Activated CD4-positive, alpha-beta T cell treated with anti-CD3 and anti-CD28 coated beads for 36 hours (primary cell): ENCODE data around the gene CNOT6L. TPM values are rescaled to one million over a fixed set of nuclear protein-coding genes. Genes with fewer than 3 reads are reported as not detected.

Source experiments
- ATAC-seq: fragments of 200-7000 bp; cut with Tn5 transposase; one replicate; pipeline ENCODE4 v1.10.0; 2021; ENCODE audit warnings: mild to moderate bottlenecking, moderate library complexity
- CTCF ChIA-PET: fragments of 350-600 bp; sonication (Branson Sonifier 250); formaldehyde crosslinking; loops from one replicate; lab custom pipeline; 2021; ENCODE audit warnings: antibody characterized with exemption; lab: Charles Lee
- POLR2A ChIA-PET: fragments of 350-600 bp; sonication (Branson Sonifier 250); formaldehyde crosslinking; loops from one replicate; lab custom pipeline; 2021; ENCODE audit warnings: antibody characterized with exemption, inconsistent platforms; lab: Charles Lee
- DNase-seq: peaks from one replicate; pipeline ENCODE4 v3.0.0-alpha.2; 2020
- H3K27ac Mint-ChIP-seq: one replicate; pipeline ENCODE4 v1.8.0; 2021; ENCODE audit warnings: mixed read lengths
- H3K27me3 Mint-ChIP-seq: one replicate; pipeline ENCODE4 v1.8.0; 2021; ENCODE audit warnings: mixed read lengths
- H3K36me3 Mint-ChIP-seq: one replicate; pipeline ENCODE4 v1.8.0; 2021; ENCODE audit warnings: low read depth, mixed read lengths
- H3K4me1 Mint-ChIP-seq: one replicate; pipeline ENCODE4 v1.8.0; 2021; ENCODE audit warnings: mixed read lengths
- H3K4me3 Mint-ChIP-seq: one replicate; pipeline ENCODE4 v1.8.0; 2021; ENCODE audit warnings: mild to moderate bottlenecking, moderate library complexity, mixed read lengths
- H3K9me3 Mint-ChIP-seq: one replicate; pipeline ENCODE4 v1.8.0; 2021; ENCODE audit warnings: low read depth, mixed read lengths
- intact Hi-C, 2 experiments: fragments of 100-400 bp; cut with DNase I in 1 of 2; cut with micrococcal nuclease in 1 of 2; formaldehyde crosslinking; loops; one replicate each; pipeline versions ENCODE4 v1.14.2 to v1.15.1; 2022 to 2024; cut with DNase I, micrococcal nuclease
- total RNA-seq, 2 experiments: library from RNA; stranded (reverse); gene quantifications; one replicate each; pipeline ENCODE4 v1.2.3, GENCODE V29; 2021

The CNOT6L gene
- total RNA-seq, 2 experiments from 2014 or later = 111 to 122 TPM

DNA sequence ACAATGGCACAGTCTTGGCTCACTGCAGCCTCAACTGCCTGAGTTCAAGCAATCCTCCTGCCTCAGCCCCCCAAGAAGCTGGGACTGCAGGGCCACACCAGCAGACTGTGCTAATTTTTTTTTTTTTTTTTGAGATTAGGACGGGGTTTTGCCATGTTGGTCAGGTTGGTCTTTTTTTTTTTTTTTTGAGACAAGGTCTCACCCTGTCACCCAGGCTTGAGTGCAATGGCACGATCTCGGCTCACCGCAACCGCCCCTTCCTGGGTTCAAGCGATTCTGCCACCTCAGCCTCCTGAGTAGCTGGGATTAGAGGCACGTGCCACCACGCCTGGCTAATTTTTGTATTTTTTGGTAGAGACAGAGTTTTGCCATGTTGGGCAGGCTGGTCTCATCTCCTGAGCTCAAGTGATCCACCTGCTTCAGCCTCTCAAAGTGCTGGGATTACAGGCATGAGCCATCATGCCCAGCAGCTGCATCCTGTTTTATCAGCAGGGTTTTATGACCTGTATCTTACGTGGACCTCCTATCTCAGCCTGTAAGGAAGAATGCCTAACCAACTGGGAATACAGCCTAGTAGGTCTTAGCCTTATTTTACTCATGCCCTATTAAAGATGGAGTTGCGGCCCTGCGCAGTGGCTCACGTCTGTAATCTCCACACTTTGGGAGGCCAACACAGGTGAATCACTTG, 30.3 kb upstream of the CNOT6L start:
- POLR2A ChIA-PET = no interaction called here
- Mint-ChIP-seq H3K9me3 (no peaks in the 10 kb centered on the region), H3K36me3 (no peaks in the 10 kb centered on the region), H3K27me3 (no peaks in the 10 kb centered on the region), H3K27ac (no peak overlapping the region), H3K4me1 (peaks cover 40% of the 10 kb centered on the region), H3K4me3 (no peak overlapping the region)
- intact Hi-C loops = no loop called here
- CTCF ChIA-PET = interaction anchor here (0.6 kb wide), 1 partner anchor 17 kb away, joined by 3 read pairs; no protein-coding TSS in a partner anchor
- ATAC-seq (no peak), DNase-seq (no peak)

DNA sequence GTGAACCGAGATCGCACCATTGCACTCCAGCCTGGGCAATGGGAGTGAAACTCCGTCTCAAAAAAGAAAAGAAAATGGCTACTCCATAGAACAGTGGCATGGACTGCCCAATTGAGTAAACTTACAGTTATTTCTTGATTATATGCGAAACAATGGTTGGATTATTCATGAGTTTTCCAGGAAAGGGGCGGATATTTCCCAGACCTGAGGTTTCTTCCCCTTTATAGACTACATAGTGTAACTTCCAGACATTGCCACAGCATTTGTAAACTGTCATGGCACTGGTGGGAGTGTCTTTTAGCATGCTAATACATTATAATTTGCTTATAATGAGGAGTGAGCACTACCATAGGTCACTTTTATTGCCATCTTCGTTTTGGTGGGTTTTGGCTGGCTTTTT, 29.3 kb upstream of the CNOT6L start:
- H3K9me3 Mint-ChIP-seq = no peaks in the 10 kb centered on the region
- H3K4me1 Mint-ChIP-seq = peaks cover 40% of the 10 kb centered on the region
- no peak overlapping the region for H3K4me3 Mint-ChIP-seq
- no peaks in the 10 kb centered on the region for H3K27me3 Mint-ChIP-seq
- no peaks in the 10 kb centered on the region for H3K36me3 Mint-ChIP-seq
- H3K27ac Mint-ChIP-seq = no peak overlapping the region
- no peak for ATAC-seq
- POLR2A ChIA-PET = no interaction called here
- DNase-seq = no peak
- CTCF ChIA-PET = interaction anchor here (0.6 kb wide), 1 partner anchor 17 kb away, joined by 3 read pairs; no protein-coding TSS in a partner anchor
- intact Hi-C loops = no loop called here

DNA sequence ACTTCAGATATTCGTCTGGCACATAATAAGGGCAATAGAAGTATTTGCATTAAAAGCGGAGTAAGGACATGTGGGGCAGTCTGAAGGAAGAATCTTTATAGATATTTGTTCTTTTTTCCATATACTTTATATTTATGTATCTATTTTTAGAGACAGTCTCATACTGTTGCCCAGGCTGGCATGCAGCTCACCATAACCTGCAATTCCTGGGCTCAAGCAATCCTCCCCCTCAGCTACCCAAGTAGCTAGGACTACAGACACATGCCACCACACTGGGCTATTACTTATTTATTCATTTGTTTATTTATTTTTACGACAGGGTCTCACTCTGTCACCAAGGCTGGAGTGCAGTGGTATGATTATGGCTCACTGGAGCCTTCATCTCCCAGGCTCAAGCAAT, 26.8 kb upstream of the CNOT6L start:
- H3K4me3 Mint-ChIP-seq = no peak overlapping the region
- POLR2A ChIA-PET = interaction anchor here (0.6 to 1.8 kb wide), 3 partner anchors 16 to 26 kb away, joined by 4 to 5 read pairs (median 4); partner anchors contain the start of gene MRPL1
- intact Hi-C loops = loop anchor here in 1 of 2 experiments (1.0 kb wide), 1 partner anchor 15 kb away; no protein-coding TSS in a partner anchor

DNA sequence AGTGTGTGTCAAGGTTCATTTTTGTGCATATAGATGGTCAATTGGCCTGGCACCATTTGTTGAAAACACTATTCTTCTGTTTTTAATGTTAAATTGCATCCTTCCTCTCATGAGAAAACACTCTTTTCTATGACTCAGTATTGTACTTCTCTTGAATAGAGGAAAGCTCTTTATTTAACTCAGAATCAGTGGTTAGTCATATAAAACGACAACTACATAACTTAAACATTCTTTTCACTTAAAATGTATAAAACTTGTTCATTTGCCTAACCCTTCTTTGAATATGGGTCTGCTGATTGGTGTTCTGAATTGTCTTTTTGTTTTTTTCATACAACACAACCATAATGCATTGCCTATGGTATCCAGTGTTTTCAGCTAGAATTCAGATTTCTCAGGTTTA, 26.2 kb upstream of the CNOT6L start:
- POLR2A ChIA-PET = interaction anchor here (0.6 to 1.8 kb wide), 3 partner anchors 17 to 146 kb away, joined by 3 to 4 read pairs (median 4); partner anchors contain the start of gene MRPL1

More for the DNA sequence above, 26.8 kb upstream of the CNOT6L start:
- CTCF ChIA-PET = interaction anchor here (0.7 to 0.9 kb wide), 2 partner anchors 10 to 20 kb away, joined by 3 to 4 read pairs; no protein-coding TSS in a partner anchor
- peaks cover 25% of the 10 kb centered on the region for H3K4me1 Mint-ChIP-seq
- DNase-seq (no peak), ATAC-seq (no peak)
- no peaks in the 10 kb centered on the region for H3K27me3 Mint-ChIP-seq
- no peaks in the 10 kb centered on the region for H3K9me3 Mint-ChIP-seq
- H3K36me3 Mint-ChIP-seq = no peaks in the 10 kb centered on the region
- H3K27ac Mint-ChIP-seq = peak overlapping the region; percentile 87

DNA sequence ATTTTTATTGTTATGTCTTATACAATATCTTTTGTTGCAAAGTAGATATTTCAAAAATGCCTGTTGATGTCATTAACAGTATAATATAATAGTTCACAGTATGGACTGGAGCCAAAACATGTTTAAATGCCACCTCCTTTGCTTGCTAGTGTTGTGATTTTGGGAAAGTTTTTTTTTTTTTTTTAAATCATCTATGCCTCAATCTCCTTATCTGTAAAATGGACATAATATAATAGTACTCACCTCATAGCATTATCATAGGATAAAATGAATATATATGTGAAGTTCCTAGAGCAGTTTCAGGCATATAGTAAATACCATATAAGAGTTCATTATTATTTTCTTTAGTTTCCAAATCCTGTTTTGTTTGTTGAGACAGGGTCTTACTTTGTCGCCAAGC, 25.2 kb upstream of the CNOT6L start:
- ChIA-PET POLR2A (no interaction called here), CTCF (interaction anchor here (0.6 to 1.3 kb wide), 3 partner anchors 18 to 706 kb away, joined by 4 to 5 read pairs (median 4); partner anchors contain the start of gene MRPL1)
- H3K27ac Mint-ChIP-seq = no peak overlapping the region
- no peak for ATAC-seq
- H3K27me3 Mint-ChIP-seq = no peaks in the 10 kb centered on the region
- no peak for DNase-seq
- H3K4me3 Mint-ChIP-seq = no peak overlapping the region
- peaks cover 25% of the 10 kb centered on the region for H3K4me1 Mint-ChIP-seq
- intact Hi-C loops = loop anchor here in 1 of 2 experiments (1.0 kb wide), 1 partner anchor 9 kb away; no protein-coding TSS in a partner anchor
- no peaks in the 10 kb centered on the region for H3K9me3 Mint-ChIP-seq
- no peaks in the 10 kb centered on the region for H3K36me3 Mint-ChIP-seq

More for the DNA sequence above, 26.2 kb upstream of the CNOT6L start:
- peak; percentile 72 for ATAC-seq
- H3K4me1 Mint-ChIP-seq = peaks cover 25% of the 10 kb centered on the region
- no peaks in the 10 kb centered on the region for H3K9me3 Mint-ChIP-seq
- DNase-seq = no peak
- H3K4me3 Mint-ChIP-seq = no peak overlapping the region
- CTCF ChIA-PET = interaction anchor here (0.7 to 1.3 kb wide), 3 partner anchors 10 to 28 kb away, joined by 3 to 4 read pairs (median 4); no protein-coding TSS in a partner anchor
- H3K36me3 Mint-ChIP-seq = no peaks in the 10 kb centered on the region
- H3K27ac Mint-ChIP-seq = peak overlapping the region; percentile 87
- intact Hi-C loops = loop anchor here in 1 of 2 experiments (1.0 kb wide), 1 partner anchor 16 kb away; no protein-coding TSS in a partner anchor
- H3K27me3 Mint-ChIP-seq = no peaks in the 10 kb centered on the region

DNA sequence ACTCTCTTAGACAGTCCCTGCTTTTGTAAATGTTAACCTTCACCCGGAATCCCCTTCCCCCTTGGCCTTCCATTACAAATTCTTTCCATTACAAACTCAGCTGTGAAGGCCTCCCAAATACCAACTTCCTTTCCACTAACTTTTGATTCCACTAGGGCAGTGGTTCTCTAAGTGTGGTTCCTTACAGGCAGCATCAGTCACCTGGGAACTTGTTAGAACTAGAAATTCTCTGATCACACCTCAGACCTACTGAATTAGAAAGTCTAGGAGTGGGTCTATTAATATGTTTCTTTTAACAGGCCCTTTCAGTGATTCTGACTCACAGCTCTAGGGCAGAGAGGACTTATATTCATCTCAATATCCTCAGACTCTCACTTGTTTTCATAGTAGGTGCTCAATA, 24.5 kb upstream of the CNOT6L start:
- no peaks in the 10 kb centered on the region for H3K27me3 Mint-ChIP-seq
- H3K4me1 Mint-ChIP-seq = peaks cover 25% of the 10 kb centered on the region
- no peaks in the 10 kb centered on the region for H3K36me3 Mint-ChIP-seq
- peak overlapping the region; percentile 56 for H3K27ac Mint-ChIP-seq
- CTCF ChIA-PET = interaction anchor here (0.8 to 1.0 kb wide), 2 partner anchors 14 to 19 kb away, joined by 4 to 5 read pairs; partner anchors contain the start of gene MRPL1
- ATAC-seq = peak; percentile 88
- POLR2A ChIA-PET = interaction anchor here (1.0 kb wide), 1 partner anchor 19 kb away, joined by 3 read pairs; the partner anchor contains the start of gene MRPL1
- no peaks in the 10 kb centered on the region for H3K9me3 Mint-ChIP-seq
- no peak overlapping the region for H3K4me3 Mint-ChIP-seq
- intact Hi-C loops = loop anchor here (1.0 to 2.0 kb wide), 4 partner anchors 10 to 23 kb away; no protein-coding TSS in a partner anchor
- no peak for DNase-seq

DNA sequence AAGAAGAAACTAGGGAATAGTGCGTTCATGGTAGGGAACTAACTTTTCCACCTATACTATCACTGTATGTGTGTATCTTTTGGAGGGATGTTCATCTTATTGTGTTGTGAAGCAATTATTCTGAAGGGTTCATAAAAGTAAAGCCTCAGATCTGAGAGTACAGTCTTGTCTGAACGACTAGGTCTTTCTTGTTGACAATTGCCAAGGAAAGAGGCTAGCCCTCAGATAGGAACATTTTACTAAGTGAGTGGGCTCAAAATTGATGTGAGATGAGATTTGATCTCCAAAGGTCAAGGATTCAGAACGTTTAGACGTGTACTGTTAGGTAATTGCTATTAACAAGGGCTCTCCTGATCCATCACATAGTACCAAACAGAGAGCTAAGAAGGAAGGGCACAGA, 15.2 kb upstream of the CNOT6L start:
- Mint-ChIP-seq H3K27me3 (no peaks in the 10 kb centered on the region), H3K9me3 (no peaks in the 10 kb centered on the region), H3K36me3 (no peaks in the 10 kb centered on the region), H3K27ac (no peak overlapping the region), H3K4me1 (peaks cover 8% of the 10 kb centered on the region), H3K4me3 (no peak overlapping the region)
- ChIA-PET POLR2A (no interaction called here), CTCF (no interaction called here)
- intact Hi-C loops = no loop called here
- ATAC-seq (no peak), DNase-seq (no peak)

DNA sequence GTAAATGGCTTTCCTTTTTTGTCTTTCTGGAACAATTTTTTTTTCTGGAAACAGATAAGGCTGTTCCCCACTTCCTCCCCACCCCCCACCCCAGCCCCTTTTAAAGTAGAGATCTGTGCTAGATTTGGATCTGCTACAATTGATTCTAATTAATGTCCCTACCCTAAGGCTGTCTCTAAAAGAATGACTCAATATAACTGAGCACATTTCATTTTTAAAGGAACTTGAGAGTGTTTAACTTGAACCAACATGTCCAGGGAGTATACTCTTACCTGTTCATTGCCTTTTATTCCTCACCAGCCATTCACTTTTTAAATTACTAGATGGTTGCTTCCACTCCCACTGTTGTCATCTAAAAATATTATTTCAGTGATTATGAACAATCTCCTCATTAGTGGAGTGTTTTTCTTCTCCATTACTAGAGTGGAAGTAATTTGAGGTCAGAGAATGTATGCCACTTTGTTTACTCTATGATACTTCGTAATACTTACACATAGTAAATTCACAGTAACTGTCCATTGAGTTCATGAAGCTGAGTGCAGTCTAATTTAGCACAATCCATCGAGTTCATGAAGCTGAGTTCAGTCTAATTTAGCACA, 14.1 kb upstream of the CNOT6L start:
- Mint-ChIP-seq H3K36me3 (no peaks in the 10 kb centered on the region), H3K27ac (no peak overlapping the region), H3K4me3 (no peak overlapping the region), H3K9me3 (no peaks in the 10 kb centered on the region), H3K4me1 (peaks cover 16% of the 10 kb centered on the region), H3K27me3 (no peaks in the 10 kb centered on the region)
- no peak for DNase-seq
- ATAC-seq = no peak
- CTCF ChIA-PET = interaction anchor here (1.0 kb wide), 1 partner anchor 13 kb away, joined by 3 read pairs; no protein-coding TSS in a partner anchor
- intact Hi-C loops = no loop called here
- POLR2A ChIA-PET = no interaction called here

DNA sequence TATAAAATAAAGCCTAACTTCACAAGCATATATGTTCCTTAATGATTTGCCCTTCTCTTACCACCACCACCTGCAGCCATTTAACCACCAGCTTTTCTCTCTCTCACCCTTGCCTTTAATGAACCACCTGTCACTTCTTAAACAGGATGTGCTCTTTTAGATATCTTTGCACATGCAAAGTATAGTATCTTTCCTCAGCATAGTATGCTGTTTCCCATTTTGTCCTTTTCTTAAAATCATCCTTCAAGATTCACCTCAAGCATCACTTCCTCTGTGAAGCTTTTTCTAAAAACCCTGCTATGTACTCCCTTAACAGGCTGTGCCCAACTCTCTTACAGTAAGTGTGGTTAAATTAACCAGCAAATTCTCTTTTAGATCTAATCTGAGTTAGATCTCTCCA, 8.2 kb upstream of the CNOT6L start:
- Mint-ChIP-seq H3K36me3 (no peaks in the 10 kb centered on the region), H3K9me3 (no peaks in the 10 kb centered on the region), H3K4me3 (no peak overlapping the region), H3K27me3 (no peaks in the 10 kb centered on the region), H3K4me1 (peaks cover 40% of the 10 kb centered on the region), H3K27ac (peak overlapping the region; percentile 77)
- ATAC-seq (peak; percentile 60), DNase-seq (no peak)
- ChIA-PET CTCF (interaction anchor here (0.5 to 2.0 kb wide), 5 partner anchors 9 to 120 kb away, joined by 3 to 5 read pairs (median 3); partner anchors contain the start of gene MRPL1), POLR2A (interaction anchor here (1.2 kb wide), 1 partner anchor 34 kb away, joined by 13 read pairs; no protein-coding TSS in a partner anchor)
- intact Hi-C loops = no loop called here

DNA sequence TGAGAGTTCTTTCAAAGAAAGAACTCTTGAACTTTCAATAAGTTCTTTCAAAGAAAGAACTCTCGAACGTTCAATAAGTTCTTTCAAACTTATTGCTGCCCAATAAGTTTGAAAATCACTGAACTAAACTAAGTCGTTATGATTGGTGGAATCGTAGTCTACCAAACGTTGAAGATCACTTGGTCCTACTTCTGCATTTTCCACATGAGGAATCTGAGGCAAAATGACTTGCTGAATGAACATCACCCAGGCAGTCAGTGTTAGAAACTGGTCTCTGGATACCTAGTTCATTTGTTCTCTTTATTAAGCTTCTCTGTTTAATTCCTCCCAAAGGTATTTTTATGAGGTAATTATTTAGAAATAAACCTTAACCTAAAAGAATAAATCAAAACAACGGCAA, 7.1 kb upstream of the CNOT6L start:
- Mint-ChIP-seq H3K27me3 (no peaks in the 10 kb centered on the region), H3K9me3 (no peaks in the 10 kb centered on the region), H3K4me3 (no peak overlapping the region), H3K4me1 (peaks cover 51% of the 10 kb centered on the region), H3K27ac (no peak overlapping the region), H3K36me3 (peaks cover 6% of the 10 kb centered on the region)
- ChIA-PET CTCF (interaction anchor here (1.0 to 2.0 kb wide), 4 partner anchors 9 to 36 kb away, joined by 3 to 5 read pairs (median 4); partner anchors contain the start of gene MRPL1), POLR2A (interaction anchor here (0.6 kb wide), 1 partner anchor 16 kb away, joined by 3 read pairs; no protein-coding TSS in a partner anchor)
- no peak for ATAC-seq
- intact Hi-C loops = no loop called here
- no peak for DNase-seq

DNA sequence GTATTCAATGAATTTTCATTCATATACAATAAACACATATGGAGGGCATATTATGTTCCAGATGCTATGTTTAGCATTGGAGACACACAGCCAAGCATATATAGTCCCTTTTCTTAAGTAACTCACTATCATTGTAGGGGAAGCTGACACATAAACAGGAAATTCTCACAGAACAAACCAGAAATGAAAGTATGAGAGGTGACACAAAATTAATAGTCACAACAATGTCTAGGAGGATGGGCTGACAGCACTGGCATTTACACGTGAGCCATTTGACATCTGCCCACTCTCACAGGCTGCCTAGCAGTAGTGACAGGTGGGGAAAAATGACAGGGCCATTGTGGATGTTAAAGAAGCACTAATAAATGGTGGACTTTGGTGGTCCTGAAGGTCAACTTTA, 2.6 kb upstream of the CNOT6L start:
- ChIA-PET POLR2A (interaction anchor here (0.6 to 2.8 kb wide), 5 partner anchors 21 to 40 kb away, joined by 3 to 85 read pairs (median 3); partner anchors contain the start of gene MRPL1), CTCF (interaction anchor here (2.6 kb wide), 1 partner anchor 40 kb away, joined by 16 read pairs; the partner anchor contains the start of gene MRPL1)
- peak; percentile 7 for ATAC-seq
- H3K4me3 Mint-ChIP-seq = peak overlapping the region; percentile 99
- peaks cover 41% of the 10 kb centered on the region for H3K4me1 Mint-ChIP-seq
- DNase-seq = peak; percentile 65
- peaks cover 33% of the 10 kb centered on the region for H3K36me3 Mint-ChIP-seq
- H3K27ac Mint-ChIP-seq = peak overlapping the region; percentile 97
- H3K9me3 Mint-ChIP-seq = no peaks in the 10 kb centered on the region
- intact Hi-C loops = loop anchor here (1.0 to 5.0 kb wide), 7 partner anchors 21 to 956 kb away; partner anchors contain the start of genes BMP2K (in 1 of the 2) and CCNG2 (in 1 of the 2)
- no peaks in the 10 kb centered on the region for H3K27me3 Mint-ChIP-seq
